Measurements from ENCODE around the gene KMT2A. TPM values are rescaled to one million over a fixed set of nuclear protein-coding genes. Genes with fewer than 3 reads are reported as not detected.
"Not testable (repeated sequence)": the region's sequence is repeated elsewhere in the genome, so short reads cannot be mapped to it uniquely, and the experiment has no call there.

KMT2A gene
- total RNA-seq, 1 donor from 2014 or later: 14.0 TPM

GRCh38 chr11:118569670-118570069 lies 133.4 kb downstream of the KMT2A start:
- no peak for DNase-seq (ENCODE audit: low read depth)
- H3K27me3 ChIP-seq (ENCODE audit: control insufficient read depth, insufficient read depth, low read length): no peaks in the 10 kb centered on the region
- H3K36me3 ChIP-seq (ENCODE audit: control insufficient read depth, insufficient read depth, low read length): peaks cover 1% of the 10 kb centered on the region
- no peak for TF ChIP-seq CTCF (IDR thresholded peaks at IDR 0.05; ENCODE audit: insufficient read depth, low read length, severe bottlenecking)
- no peak overlapping the region for H3K4me3 ChIP-seq (ENCODE audit: low read depth, low read length)
- FAIRE-seq: no peak

DNA sequence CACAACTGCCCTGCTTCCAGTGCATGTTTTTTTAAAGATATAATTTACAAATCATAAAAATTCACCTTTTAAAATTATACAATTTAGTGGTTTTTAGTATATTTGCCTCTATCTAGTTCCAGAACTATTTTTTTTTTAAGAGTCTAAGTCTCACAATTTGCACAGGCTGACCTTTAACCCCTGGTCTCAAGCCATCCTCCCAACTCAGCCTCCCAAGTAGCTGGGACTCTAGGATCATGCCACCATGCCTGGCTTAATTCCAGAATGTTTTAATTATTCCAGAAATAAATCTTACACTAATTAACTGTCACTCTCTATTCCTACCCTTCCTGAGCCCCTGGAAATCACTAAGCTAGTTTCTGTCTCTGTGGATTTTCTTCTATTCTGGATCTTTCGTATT lies 134.5 kb downstream of the KMT2A start:
- DNase-seq (ENCODE audit: low read depth) (no peak), FAIRE-seq (no peak)
- Histone ChIP-seq H3K4me3 (ENCODE audit: low read depth, low read length) (no peak overlapping the region), H3K27me3 (ENCODE audit: control insufficient read depth, insufficient read depth, low read length) (no peaks in the 10 kb centered on the region), H3K36me3 (ENCODE audit: control insufficient read depth, insufficient read depth, low read length) (peaks cover 2% of the 10 kb centered on the region)
- TF ChIP-seq CTCF (IDR thresholded peaks at IDR 0.05; ENCODE audit: insufficient read depth, low read length, severe bottlenecking): no peak

DNA sequence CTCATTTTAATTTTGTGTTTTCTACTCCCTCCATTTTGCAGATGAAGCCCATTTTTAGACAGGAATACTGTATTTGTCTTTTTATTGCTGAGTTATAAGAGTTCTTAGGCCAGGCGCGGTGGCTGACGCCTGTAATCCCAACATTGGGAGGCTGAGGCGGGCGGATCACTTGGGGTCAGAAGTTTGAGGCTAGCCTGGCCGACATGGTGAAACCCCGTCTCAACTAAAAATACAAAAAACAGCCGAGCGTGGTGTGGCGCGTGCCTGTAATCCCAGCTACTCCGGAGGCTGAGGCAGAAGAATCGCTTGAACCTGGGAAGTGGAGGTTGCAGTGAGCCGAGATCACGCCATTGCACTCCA lies 135.4 kb downstream of the KMT2A start:
- not testable (repeated sequence) for DNase-seq (ENCODE audit: low read depth)

DNA sequence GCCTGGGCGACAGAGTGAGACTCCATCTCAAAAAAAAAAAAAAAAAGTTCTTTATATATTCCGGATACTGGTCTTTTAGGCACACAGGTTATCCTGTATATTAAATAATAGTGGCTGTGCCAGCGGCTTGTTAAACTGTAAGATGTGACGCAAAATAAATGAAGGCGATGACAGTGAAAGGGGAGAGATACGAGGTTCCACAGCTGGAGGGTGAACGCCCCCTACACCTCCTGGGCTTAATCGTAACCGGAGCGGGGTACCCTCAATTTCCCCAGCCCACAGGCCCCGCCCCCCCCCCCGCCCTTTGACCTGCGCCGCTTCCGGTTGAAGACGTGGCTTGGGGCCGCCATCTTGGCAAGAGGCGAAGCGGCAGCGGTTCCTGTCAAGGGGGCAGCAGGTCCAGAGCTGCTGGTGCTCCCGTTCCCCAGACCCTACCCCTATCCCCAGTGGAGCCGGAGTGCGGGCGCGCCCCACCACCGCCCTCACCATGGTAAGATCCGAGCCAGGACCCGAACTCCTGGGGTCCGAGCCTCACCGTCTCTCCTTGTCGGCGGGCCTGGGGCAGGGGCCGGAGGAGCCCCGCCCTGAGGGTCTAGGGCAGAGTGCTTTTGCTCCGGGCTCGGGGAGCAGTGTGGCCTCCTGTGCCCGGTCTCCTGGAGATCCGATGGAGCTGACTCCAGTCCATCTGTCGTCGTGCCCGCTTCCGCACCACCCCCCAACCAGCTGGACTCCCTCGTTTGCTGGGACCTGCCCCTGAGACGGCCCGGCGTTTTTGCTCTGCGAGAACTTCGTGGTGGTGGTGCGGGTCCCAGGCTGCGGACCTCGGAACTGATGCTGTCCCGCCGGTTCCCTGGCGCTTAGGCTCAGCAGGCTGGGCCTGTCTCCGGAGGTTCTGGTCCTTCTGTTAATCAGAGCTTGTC lies 136.0 kb downstream of the KMT2A start, which contains the start of gene ARCN1:
ARCN1 (plus strand) TSS at position 349 of the 920 bp plus-strand sequence; CDS start at position 488, 139 bp downstream.
- DNase-seq (ENCODE audit: low read depth) (peak; percentile 46), FAIRE-seq (no peak)
- peaks cover 2% of the 10 kb centered on the region for H3K36me3 ChIP-seq (ENCODE audit: control insufficient read depth, insufficient read depth, low read length)
- no peaks in the 10 kb centered on the region for H3K27me3 ChIP-seq (ENCODE audit: control insufficient read depth, insufficient read depth, low read length)
- TF ChIP-seq CTCF (IDR thresholded peaks at IDR 0.05; ENCODE audit: insufficient read depth, low read length, severe bottlenecking): no peak
- peak within 1 kb of the TSS; percentile 100 for H3K4me3 ChIP-seq (ENCODE audit: low read depth, low read length)

More for the DNA sequence above, 135.4 kb downstream of the KMT2A start:
- H3K4me3 ChIP-seq (ENCODE audit: low read depth, low read length): peak overlapping the region; percentile 100
- not testable (repeated sequence) for H3K36me3 ChIP-seq (ENCODE audit: control insufficient read depth, insufficient read depth, low read length); FAIRE-seq; H3K27me3 ChIP-seq (ENCODE audit: control insufficient read depth, insufficient read depth, low read length)

- DNase-seq (ENCODE audit: low read depth): peak; percentile 55
- peaks cover 2% of the 10 kb centered on the region for H3K36me3 ChIP-seq (ENCODE audit: control insufficient read depth, insufficient read depth, low read length)
- no peak for FAIRE-seq
- no peak for TF ChIP-seq CTCF (IDR thresholded peaks at IDR 0.05; ENCODE audit: insufficient read depth, low read length, severe bottlenecking)
- no peaks in the 10 kb centered on the region for H3K27me3 ChIP-seq (ENCODE audit: control insufficient read depth, insufficient read depth, low read length)
- peak overlapping the region; percentile 100 for H3K4me3 ChIP-seq (ENCODE audit: low read depth, low read length)
Observed at GRCh38 chr11:118572981-118573550, 136.8 kb downstream of the KMT2A start.

GRCh38 chr11:118574636-118575035 lies 138.3 kb downstream of the KMT2A start:
- no peak for DNase-seq (ENCODE audit: low read depth)
- Histone ChIP-seq H3K27me3 (ENCODE audit: control insufficient read depth, insufficient read depth, low read length) (no peaks in the 10 kb centered on the region), H3K36me3 (ENCODE audit: control insufficient read depth, insufficient read depth, low read length) (peaks cover 2% of the 10 kb centered on the region), H3K4me3 (ENCODE audit: low read depth, low read length) (no peak overlapping the region)
- TF ChIP-seq CTCF (IDR thresholded peaks at IDR 0.05; ENCODE audit: insufficient read depth, low read length, severe bottlenecking): no peak
- no peak for FAIRE-seq

All from bronchial epithelial cell (primary cell).